HG03457 (cell line): Measurements from ENCODE around the gene PTPRT.

ENCODE experiments used
- ATAC-seq: cut with Tn5 transposase; IDR thresholded peaks from one replicate; pipeline ENCODE4 v1.9.1; 2021; ENCODE audit warnings: moderate number of reproducible peaks; ENCODE audit not compliant: unreplicated experiment

The PTPRT gene

GRCh38 chr20:42430598-42430997 is 759.1 kb downstream of the PTPRT start:
- ATAC-seq, result no peak

- no peak for ATAC-seq
Measured at GRCh38 chr20:42429761-42430458, 759.8 kb downstream of the PTPRT start.

DNA sequence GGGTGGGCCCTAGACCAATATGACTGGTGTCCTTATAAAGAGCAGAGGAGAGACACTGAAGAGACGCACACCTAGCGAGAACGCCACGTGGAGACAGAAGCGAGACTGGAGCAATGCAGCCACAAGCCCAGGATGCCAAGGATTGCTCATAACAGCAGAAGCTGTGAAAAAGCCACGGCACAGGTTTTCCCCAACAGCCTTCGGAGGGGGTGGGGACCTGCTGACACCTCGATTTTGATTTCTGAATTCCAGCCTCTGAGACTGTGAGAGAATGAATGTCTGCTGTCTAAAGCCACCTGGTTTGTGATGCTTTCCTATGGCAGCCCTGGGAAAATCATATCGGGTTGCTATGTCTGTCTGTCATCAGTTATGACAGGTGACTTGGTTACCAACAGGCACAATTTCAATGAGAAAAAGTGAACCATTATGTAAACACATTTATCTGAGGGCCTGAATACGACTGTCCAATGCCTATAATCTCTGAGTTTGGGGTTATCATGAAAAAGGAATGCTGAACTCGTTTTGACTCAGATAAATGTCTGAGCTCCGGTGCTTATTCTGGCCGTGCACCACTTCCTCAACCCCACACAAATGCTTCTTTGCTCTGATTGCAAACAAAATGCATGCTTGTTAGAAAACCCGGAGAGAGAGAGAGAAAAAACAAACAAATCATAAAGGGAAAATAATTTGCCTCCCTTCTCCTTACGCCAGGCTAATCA is 769.7 kb downstream of the PTPRT start:
- no peak for ATAC-seq

GRCh38 chr20:42406826-42407225 is 782.9 kb downstream of the PTPRT start:
- ATAC-seq, result no peak

DNA sequence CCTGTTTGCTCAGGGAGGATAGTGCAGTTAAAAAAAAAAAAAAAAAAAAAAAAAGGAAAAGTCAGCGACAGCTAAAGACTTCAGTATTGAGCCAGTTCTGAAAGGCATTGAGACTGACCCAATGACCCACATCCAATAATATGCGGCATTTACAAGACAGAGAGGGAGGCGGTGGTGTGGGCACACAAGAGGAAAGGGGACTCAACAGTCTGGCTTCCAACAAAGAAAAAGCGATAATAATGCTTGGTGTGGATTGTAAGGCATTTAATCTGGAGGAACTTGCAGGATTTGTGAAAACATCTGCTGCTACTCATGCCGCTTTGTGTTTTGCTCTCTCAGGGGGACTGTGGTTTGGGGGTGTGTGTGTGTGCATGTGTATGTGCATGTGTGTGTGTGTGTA is 787.3 kb downstream of the PTPRT start:
- no peak for ATAC-seq

- ATAC-seq, result no peak
Measured at GRCh38 chr20:42401613-42402012, 788.1 kb downstream of the PTPRT start.

GRCh38 chr20:42399802-42400201 is 789.9 kb downstream of the PTPRT start:
- no peak for ATAC-seq

GRCh38 chr20:42392442-42392841 is 797.3 kb downstream of the PTPRT start:
- no peak for ATAC-seq

DNA sequence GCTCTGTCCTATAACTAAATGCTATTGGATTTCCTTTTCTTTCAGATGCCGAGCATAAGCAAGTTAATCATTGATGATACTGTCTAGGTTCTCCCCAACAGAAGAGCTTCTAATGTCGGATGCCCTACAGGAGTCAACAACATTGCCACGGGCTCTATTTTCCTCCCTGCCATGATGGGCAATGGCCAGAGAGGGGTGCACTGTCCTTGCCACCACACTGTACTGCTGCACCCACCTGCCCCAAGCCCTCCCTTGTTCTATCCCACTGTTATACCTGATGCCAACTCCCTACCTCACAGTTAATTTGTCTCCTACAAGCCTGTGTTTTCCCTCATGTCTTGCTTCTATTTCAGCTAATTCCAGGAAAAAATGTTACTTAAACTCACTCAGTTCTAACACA is 797.9 kb downstream of the PTPRT start:
- ATAC-seq, result no peak

DNA sequence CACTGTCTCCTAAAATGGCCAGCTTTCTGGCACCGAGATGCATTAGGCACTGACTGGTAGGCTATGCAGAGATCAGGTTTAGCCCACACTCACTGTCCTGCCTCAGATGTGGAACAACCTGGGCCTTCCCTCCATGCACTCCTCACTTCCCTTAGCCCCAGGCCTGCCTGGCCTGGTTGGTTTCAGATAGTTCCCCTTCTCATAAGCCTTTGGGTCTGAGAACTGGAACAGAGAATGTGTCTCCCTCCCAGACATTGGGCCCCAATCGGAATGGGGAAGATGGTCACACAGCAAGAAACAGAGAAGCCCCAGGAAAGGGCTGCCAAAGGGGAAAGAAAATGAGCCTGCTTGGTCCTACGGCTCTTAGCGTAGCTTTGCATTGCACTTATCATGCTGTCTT is 809.4 kb downstream of the PTPRT start:
- ATAC-seq, result no peak

- ATAC-seq, result no peak
Measured at GRCh38 chr20:42379385-42379784, 810.3 kb downstream of the PTPRT start.

DNA sequence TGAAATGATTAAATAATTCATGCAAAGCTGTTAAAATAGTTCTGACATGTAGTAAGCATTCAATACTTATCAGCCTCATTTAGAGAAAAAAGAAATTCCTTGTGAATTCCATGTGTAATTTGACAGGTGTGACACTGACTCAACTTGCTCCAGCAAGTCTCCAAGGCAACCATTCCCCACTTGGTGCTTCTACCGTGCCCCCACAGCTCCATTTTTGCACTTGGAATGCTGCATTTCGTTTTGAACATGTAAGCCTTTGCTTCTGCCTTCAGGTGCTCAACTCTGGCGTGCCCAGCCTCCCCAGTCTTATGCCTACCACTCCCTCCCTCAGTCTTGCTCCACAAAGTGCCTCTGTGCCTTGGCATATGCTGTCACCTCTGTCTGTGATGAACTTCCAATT is 810.9 kb downstream of the PTPRT start:
- no peak for ATAC-seq

- no peak for ATAC-seq
Measured at GRCh38 chr20:42376131-42376530, 813.6 kb downstream of the PTPRT start.

GRCh38 chr20:42373049-42373448 is 816.7 kb downstream of the PTPRT start:
- no peak for ATAC-seq

GRCh38 chr20:42370075-42370474 is 819.6 kb downstream of the PTPRT start:
- ATAC-seq, result no peak

DNA sequence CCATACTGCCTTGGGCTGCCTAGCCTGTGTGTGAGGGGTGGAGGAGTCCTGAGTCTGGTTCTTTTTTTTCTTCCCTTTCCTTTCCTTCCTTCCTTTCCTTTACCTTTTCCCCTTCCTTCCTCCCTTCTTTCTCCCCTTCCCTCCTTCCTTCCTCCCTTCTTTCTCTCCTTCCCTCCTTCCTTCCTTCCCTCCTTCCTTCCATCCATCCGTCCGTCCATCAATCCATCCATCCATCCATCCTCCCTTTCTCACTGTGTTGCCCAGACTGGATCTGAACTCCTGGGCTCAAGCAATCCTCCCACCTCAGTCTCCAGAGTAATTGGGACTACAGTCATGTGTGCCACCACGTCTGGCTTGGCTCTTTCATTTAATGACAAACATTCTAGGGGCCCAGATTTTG is 820.8 kb downstream of the PTPRT start:
- no peak for ATAC-seq

- ATAC-seq, result no peak
Measured at GRCh38 chr20:42366626-42367025, 823.1 kb downstream of the PTPRT start.

DNA sequence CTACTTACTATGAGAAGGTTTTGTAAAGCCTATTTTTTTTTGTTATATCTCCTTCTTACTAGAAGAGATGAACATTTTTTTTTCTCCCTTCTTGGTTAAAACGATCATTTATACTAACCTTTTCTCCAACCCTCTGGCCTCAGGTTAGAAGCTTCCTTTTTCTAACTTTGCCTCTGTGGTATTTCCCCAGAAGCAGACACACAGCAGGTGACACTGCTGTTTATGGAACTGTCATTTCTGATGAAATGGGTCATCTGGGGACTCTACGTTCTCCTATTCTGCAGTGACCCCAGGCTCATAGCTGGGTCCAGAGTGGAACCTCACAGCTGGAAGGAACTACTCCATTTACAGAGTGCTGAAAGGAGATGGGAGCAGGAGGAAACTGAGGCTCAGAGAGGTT is 825.3 kb downstream of the PTPRT start:
- ATAC-seq, result no peak

- ATAC-seq, result no peak
Measured at GRCh38 chr20:42361402-42361970, 828.2 kb downstream of the PTPRT start.

DNA sequence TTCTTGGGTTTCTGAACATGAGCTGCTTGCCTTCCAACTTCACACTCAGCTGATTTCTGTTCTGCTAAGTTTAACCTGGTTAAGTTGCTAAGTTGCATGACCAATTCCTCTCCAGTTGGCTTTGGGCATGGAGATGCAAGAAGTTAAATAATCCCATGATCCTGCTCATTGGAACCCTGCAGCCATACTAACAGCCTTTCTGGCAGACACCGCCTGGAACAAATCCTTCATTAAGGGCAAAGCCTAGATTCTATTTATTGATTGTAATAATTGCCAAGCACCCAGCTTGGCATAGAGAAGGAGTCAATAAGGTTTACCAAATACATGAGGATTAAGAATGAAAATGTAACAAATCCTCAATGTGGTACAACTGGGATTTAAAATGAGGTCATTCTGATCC is 829.1 kb downstream of the PTPRT start:
- ATAC-seq, result no peak

DNA sequence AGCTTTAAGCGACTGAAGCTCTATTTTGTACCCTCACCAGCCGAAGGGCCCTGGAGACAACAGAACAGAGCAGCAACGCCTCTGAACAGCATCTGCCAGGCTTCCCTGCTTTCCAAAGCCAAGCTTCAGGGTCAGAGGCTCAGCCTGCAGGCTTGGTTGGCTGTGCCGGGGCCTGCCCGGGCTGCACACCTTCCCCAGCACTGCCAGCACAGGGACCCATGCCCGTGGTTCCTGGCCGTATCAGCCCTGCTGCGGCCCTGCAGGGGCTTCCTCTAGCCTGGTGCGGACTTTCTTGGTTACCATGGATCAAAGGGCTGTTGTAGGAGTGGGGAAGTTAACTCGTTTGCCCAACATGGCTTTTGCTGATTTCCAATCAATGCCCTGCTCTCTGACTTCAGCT is 830.1 kb downstream of the PTPRT start:
- no peak for ATAC-seq

DNA sequence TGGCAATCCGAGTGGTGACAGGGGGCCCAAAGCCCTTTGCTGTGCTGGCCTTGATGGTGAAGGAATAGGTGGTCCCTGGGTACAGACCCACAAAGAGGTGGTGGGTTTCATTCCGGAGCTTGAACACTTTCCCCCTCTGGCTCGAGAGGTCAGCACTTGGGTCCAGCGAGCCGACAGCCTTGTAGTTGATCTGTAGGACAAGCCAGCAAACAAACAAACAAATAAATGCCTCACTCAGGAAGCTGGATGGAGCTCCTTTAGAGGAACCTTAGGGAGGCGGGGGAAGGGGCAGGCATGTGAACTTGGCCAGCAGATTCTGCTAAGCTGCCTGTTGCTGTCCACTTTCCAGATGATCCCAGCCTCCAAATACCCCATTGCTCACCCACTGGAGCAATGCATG is 837.6 kb downstream of the PTPRT start:
- no peak for ATAC-seq
